Stimulated activated CD4-positive, alpha-beta T cell treated with anti-CD3 and anti-CD28 coated beads, Interleukin-12 subunit alpha, Interleukin-12 subunit beta, amount 100 ng/mL, for 48 hours (primary cell): ENCODE measurements around the gene FBXW4.
"Not testable (repeated sequence)": the region's sequence is repeated elsewhere in the genome, so short reads cannot be mapped to it uniquely, and the experiment has no call there.

ENCODE experiments used
- DNase-seq, 3 donors: peaks; one replicate each; pipeline ENCODE4 v3.0.0-alpha.2; 2020; ENCODE audit warnings: low read depth in 2 of 3, low spot score in 1 of 3

The FBXW4 gene

DNA sequence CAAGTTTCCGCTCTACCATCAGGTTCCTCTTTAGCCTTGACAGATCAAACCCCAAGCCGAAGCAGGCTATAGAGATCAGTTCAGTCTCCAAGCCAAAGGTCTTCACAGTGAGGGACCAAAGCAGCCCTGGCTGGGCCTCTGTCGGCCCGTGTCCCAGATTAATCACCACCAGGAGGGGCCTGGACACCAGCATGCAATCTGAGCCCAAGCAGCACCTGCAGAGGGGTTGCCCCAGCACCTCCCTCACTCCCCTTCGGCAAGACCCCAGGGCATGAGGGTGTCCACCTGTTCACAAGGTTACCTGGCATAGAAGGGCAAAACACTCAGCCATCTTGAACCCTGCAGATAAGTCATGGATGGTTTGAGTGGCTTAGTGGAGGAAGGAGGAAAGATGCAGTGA is 36.0 kb downstream of the FBXW4 start:
- no peak for DNase-seq

DNA sequence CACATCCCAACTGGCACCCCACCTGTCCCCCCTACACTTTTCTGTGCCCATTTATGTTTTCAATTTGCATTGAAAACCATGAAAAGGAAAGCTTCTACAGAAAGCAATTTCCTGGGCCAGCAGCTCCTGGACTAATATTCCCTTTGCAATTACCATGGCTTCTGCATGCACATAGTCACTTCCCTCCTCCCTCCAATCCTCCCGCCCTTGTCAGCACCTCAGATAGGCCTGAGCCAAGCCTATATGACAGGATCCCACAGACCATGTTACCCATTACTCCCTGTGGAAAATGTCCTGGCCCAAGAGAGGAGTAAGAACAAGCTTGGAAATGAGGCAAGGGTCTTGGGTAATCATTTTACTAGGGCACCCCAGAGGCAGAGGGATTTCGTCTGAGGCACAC is 38.1 kb downstream of the FBXW4 start:
- no peak for DNase-seq

DNA sequence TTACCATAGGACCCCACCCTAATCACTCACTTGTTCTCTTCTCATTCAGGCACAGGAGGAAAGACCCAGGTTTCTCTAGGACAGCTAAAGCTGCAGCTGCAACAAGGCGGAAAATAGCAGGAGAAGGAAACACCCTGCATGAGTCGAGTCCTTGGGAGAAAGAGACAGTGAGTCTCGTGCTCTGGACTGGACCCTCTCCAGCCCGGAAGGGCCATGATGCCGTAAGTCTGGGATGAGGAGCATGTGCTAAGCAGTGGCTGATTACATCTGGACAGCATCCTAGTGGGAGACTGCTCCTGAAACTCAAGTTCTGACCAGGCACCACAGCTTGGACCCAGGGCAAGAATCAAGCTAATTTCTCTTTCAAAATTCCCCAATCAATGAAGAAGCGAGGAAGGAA is 39.4 kb downstream of the FBXW4 start:
- no peak for DNase-seq

DNA sequence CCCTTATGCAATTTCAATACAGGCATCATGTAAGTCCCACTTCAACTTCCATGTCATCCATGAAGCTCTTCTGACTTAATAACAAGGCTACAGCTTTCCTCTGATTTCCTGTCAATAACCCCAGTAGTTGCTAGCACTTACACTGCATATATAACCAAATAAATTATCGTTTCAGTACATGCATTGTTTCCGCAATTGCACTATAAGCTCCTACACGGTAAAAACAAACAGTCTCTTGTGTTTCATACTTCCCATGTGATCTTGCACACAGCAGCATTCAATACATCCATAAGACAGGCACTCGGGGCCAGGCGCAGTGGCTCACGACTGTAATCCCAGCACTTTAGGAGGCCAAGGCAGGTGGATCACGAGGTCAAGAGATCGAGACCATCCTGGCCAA is 41.4 kb downstream of the FBXW4 start:
- no peak for DNase-seq

DNA sequence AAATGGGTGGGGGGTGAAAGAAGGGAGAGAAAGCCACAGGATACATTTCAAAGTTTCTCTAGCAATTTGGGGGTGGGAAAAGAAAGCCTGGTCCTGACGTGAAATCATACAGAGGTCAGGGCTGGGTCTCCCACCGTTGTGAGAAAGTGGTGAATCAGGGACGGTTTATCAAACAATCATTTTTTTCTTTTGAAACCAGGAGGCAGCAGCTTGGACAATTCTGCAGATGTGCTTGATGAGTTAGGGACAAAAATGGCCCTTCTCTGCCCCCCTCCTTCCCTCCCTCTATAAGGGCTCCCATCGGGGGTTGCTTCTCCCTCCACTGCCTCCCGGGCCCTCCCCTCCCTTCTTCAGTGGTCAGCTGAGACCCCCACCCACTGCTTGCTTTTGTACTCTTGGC is 43.6 kb downstream of the FBXW4 start:
- DNase-seq, result no peak

DNA sequence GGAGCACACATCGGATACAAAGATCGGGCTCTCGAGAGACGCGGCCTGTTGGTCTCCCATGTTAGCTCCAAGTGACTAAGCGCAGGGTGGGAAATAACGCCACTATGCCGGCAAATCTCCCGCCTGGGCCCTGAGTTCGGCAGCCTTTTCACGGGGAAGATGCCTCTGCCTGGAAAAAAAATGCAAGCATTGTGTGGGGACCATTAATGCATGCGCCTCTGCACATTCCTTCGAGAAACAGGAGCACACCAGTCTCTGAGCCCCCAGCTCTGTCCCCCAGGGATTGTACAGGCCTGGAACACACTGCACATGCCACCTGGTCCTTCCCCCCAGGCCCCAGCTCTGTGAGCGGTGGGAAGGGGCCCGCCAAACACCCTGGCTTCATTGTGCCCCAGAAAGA is 44.1 kb downstream of the FBXW4 start:
- DNase-seq, result no peak

DNA sequence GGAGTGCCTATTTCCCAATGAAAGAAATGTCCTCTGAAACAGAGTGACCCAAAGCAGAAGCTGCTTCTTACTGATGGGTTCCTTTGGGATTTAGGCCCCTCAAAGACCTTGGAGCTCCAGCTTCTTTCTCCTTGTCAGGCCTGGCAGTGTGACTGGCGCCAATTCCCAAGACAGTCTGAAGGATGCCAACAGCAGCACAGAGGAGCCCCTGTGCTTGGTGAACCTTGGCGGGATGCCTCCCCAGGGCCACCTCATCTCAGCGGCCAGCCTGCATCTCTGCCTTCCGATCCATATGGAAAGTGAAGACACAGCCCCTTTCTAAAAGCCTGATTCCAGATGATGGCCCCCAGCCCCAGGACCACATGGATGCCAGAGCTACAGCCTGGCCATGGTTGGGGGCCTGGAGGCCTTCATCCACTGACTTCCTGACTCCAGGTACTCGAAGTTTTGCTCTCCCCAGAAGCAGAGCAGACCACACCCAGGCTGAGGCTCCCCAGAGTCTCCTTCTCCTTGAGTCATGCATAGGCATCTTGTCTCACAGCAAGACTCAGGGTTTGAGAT is 45.4 kb downstream of the FBXW4 start:
- DNase-seq, result no peak

DNA sequence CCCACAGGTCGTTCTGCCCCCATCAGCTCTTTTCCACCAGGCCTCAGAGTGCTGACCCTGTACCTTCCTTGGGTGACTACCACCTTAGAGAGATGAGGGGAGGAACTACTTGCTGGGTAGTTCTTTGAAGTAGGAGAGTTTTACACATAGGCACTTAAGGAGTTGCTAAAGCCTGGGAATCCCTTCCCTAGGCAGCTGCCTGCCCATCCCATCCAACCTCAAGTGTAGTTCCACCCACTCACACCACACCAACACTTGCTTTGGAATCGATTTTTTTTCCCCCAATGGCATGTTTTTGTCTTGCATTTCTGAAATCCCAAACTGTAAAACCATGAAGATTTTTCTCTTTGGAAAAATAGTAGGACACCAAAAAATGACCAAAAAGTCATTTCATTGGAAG is 47.7 kb downstream of the FBXW4 start:
- no peak for DNase-seq

DNA sequence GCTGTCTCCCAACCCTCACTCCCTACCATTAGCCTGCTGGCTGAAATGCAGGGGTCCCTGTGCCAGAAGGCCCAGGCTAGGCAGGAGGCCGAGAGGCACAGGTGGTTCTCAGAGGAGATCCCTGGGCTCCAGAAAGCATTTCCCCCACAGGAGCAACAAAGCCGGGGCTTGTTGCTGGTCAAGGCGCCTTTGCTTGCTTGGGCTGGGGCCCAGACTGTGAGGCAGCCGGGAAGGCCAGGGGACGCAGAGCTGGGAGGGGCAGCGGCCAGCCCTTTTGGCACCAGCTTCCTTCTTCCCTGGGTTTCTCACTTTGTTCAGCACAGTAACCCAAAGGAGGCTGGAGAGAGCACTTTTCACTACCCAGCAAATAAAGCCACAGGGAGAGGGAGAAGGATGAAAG is 48.6 kb downstream of the FBXW4 start:
- DNase-seq, result no peak

DNA sequence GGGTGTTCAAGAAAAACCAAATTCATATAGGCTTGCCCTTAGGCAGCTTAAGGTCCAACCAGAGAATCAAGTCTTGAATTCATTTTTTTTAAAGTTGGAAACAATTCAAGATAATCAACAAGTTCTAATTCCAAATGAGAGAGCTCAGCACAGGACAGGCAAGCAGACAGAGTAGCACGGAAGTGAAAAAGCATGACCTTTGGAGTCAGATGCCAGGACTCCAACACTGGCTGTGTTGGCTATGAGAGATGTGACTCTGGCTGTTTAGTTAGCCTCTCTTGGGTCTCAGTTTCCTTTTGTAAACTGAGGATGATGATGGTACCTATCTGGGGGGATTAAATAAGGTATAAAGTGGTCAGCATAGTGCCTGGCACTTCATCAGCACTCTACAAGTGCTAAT is 49.3 kb downstream of the FBXW4 start:
- no peak for DNase-seq

DNA sequence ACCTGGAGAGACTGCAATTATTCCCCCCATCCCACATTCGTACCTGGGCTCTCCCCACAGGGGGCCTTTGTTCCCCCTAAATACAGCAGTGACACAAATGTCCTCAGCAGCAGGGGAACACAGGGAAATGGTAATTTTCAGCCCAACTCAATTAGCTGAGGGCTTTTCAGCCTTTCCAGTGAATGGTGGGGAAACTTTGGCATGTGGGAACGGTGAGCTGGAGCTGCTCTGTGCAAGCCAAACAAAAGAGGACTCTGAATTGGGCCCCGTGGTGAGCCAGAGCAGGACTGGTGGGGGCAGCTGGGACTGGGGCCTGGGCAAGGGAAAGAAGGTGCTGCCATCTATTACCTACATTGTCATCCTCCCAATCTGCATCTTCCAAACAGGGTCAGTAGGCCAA is 51.0 kb downstream of the FBXW4 start:
- no peak for DNase-seq

DNA sequence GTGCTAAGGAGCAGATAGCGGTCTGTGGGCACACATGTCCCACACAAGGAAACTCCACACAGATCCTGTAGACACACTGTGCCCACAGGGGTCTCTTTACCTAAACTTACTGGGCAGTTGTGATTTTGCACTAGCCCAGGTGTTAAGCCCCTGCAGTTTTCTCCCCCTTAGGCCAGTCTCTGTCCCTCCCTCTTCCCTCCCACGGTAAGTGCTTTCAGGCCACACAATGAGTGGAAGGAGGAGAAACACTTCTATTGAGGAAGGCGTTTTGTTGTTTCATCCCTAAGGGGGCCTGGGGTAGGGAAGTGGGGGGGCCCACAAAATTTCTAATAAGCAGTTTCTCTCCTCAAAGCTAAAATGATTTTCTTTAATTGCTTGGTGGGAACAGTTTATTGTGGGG is 51.4 kb downstream of the FBXW4 start:
- no peak for DNase-seq

DNA sequence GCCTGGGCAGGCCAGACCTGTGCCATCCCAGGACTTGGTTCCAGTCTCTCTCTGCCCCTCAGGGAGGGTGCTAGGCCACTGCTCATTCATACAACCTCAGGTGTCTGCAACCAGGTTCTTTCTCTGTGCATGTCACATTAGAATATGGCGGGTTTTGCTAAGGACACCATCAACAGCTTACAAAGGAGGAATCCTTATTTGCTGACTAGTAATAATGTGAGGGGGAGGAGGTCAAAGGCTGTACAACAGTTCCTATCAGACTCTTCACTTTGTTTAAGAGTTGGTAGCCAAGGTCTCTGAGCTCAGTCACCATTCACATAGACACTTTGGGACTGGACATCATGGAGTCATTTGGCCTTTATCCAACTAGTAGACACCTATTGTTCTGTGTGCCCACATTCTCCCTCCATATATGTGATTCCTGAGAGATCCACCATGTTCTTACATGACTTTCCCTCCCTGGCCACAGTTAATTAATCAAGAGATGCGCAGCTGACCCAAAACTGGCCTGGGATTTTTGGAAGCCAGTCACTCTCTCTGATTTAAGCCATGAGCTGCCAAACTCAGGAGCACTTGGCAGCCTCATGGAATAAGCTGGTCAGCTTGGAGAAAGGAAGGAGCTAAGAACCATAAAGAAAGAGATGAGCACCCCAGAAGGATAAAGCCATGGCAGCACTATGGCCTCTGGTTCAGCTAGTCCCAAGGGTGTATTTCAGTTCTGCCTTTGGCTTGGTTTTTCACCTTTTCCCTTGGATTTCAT is 55.6 kb downstream of the FBXW4 start:
- no peak for DNase-seq

DNA sequence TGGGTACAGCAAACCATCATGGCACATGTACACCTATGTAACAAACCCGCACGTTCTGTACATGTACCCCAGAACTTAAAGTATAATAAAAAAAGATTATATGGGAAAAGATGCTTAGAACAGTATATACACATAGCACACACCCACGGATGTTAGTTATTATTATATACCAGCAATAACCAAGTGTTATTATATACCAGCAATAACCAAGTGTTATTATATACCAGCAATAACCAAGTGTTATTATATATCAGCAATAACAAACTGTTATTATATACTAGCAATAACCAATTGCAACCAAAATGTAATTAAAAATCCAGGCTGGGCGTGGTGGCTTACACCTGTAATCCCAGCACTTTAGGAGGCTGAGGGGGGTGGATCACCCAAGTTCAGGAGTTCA is 61.5 kb downstream of the FBXW4 start:
- DNase-seq, result not testable (repeated sequence)

DNA sequence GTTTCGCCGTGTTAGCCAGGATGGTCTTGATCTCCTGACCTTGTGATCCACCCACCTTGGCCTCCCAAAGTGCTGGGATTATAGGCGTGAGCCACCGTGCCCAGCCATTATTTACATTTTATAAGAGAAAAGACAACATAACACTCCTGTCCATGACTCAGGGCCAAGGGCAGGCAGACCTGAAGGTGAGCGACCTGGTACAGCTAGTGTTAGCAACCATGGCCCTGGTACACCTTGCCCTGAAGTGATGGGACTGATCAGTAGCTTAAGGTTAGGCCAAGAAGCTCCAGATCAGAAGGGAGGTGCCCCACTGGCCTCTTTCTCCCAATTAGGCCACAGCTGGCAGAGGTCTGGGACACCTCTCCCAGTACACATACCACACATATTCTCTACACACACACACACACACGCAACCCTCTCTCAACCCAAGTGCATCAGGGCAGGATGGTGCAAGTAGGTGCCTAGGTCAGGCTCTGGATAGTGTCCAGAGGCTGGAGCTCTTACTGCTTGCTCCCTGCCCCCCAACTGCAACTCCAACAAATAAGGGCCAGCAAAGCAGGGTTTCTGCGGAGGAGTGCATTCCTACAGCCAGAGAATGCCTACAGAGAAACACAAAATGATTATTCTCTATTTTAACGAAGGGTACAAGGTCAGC is 63.0 kb downstream of the FBXW4 start:
- DNase-seq, result no peak

DNA sequence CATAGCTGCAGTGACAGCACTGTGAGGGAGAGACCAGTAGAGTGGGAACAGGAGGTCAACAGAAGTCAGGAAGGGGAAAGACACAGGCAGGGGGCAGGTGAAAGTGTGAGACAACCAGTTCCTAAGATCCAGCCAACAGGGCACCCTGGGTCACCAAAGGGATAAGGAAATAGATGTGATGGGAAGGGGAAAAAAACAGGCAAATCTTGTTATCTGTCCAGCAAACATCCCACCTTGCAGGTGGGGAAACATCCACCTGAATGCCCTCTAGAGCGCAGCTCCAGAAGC is 64.4 kb downstream of the FBXW4 start:
- DNase-seq, result no peak

DNA sequence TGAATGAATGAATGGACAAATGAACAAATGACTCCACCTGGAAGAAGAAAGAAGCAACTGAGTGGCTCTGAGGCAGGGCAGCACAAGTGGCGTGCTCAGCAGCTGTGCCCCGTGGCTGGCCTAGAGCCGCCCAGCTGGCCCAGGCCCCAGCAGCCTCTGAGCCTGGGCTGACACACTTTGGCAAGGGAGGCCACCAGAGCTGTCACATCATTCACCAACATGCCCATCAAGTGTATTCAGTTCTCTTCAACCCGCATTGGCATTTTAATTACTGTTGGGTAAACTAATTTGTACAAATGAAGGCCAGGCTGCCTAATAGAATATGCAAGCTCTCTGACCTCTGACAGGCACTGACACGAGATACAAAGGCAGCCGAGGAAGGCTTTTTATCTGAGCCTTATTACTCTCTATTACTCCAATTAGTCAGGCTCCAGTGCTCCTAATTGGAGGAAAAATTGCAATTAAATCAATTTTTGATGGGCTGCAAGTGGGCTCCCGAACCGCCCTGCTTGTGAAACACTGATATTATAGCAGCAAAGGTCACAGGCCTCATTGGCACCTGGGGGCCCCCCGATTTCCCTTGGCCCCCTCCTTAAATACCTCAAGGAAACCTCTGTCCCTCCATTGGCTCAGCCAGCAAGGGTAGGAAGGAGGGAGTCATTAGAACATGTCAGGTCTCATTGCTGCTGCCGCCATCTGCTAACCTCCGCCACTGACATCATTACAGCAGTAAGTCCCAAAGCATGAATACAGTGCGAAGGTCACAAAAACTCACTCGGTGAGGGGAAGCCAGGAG is 64.9 kb downstream of the FBXW4 start:
- no peak for DNase-seq

DNA sequence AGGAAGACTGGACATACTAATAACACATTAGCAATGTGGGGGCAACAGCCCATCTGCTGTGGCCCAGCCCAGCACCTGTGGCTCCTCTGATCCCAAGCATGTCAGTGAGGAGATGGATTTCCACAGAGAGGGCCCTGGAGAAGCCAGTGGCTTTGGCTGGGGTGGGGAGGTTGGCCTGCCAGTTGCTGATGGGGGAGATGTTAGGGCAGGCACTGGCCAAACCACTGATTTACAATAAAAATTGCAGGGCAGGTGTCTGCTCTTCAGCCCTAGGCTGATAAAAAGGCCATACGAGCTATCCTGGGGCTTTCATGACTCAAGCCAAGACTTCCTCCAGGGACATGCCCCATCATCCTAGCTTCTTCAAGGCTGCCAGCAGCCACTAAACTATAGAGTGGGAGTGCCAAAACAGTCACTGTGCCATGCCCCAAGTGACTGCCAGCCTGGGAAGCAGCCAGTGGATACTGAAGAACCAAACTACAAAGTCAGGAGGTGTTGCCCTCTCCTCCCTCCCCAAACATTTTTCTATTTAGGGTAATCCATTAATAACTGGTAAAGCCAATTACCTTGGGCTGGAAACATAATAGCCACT is 69.1 kb downstream of the FBXW4 start:
- no peak for DNase-seq

DNA sequence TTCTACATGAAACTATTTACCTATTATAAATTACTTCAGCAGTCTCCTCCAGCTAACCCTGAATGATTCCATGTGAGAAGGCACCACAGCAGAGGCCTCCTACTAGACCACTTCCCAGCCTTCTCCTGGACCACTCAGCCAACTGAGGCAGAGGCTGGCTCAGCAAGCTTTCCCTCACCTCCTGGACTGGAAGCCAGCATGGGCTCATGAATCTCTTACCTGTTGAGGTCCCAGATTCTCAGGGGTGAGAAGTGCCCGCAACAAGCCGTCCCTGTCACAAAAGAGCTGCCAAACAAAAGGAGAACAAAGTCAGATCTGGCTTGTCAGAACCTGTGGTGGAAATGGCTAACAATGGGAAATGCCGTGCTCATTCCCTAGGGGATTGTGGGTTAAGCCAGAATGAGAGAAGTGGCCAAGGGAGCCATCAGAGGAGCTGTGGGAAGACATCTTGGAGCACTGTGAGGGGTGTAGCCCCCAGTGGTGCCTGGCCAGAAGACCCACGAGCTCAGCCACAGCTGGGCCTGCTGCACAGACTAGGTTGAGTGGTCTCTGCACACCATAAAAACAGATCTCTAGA is 70.4 kb downstream of the FBXW4 start:
- no peak for DNase-seq

DNA sequence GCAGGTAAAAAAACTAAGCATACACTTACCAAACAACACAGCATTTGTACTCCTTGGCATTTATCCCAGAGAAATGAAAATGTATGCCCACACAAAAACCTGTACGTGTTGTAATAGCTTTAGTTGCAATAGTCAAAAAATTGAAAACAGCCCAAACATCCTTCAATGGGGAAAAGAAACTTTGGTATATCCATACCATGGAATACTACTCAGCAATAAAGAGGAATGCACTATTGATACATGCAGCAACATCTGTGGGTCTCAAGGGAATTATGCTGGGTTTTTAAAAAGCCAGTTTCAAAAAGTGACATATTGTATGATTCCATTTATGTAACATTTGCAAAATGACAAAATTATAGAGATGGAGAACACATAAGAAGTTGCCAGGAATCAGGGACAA is 71.4 kb downstream of the FBXW4 start:
- no peak for DNase-seq

DNA sequence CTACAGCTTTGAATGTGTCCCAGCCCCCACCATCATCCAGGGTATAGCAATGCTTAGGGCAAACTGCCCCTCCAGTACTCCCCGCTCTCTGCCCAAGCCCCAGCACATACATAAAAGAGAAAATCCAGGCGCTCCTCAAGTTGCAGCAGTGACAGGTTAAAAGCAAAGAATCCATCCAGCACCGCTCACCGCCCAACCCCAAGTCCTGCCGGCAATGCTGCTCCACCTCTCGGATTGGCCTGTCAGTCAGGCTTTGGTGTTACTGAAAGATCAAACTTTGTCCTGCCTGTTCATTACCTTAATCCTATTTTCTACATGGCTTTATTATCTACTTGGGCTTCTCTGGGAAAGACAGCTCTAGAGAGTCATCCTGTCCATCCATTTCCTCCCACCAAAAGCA is 75.0 kb downstream of the FBXW4 start:
- DNase-seq, result no peak
